Astrocyte (in vitro differentiated cells and primary cell): Measurements from ENCODE around the gene SBNO2.

Experiments
- CTCF ChIP-seq: IDR thresholded peaks from 2 replicates; pipeline ENCODE4 v1.5.1; 2011; ENCODE audit warnings: low read depth, mild to moderate bottlenecking, inconsistent platforms, low read length, moderate library complexity; ENCODE audit not compliant: insufficient read depth
- EZH2 ChIP-seq: IDR thresholded peaks from 2 replicates; pipeline ENCODE4 v1.6.1; 2012; ENCODE audit warnings: mild to moderate bottlenecking, low read length, inconsistent platforms; ENCODE audit not compliant: insufficient read depth

GRCh38 chr19:1066748-1067340 lies 107.2 kb downstream of the SBNO2 start, which contains the start of gene ARHGAP45:
- TF ChIP-seq CTCF, result no peak
- TF ChIP-seq EZH2, result no peak
